ENCODE measurements around the gene PTX3. TPM values are rescaled to one million over a fixed set of nuclear protein-coding genes. Genes with fewer than 3 reads are reported as not detected.
A peak's percentile ranks its signal among the peaks of the same experiment; 100 is the strongest.

PTX3 gene
- total RNA-seq, 1 donor from 2014 or later, result 6.1 TPM

- no peak for TF ChIP-seq CTCF (conservative IDR thresholded peaks at IDR 0.05; ENCODE audit: low read depth, low read length)
- H3K4me3 ChIP-seq (ENCODE audit: low read depth, low read length), result no peak overlapping the region
- DNase-seq (ENCODE audit: low read depth), result no peak
Measured at GRCh38 chr3:157442729-157443128, 6.1 kb downstream of the PTX3 start.

GRCh38 chr3:157443905-157444796 is 7.5 kb downstream of the PTX3 start:
- H3K4me3 ChIP-seq (ENCODE audit: low read depth, low read length), result no peak overlapping the region
- no peak for TF ChIP-seq CTCF (conservative IDR thresholded peaks at IDR 0.05; ENCODE audit: low read depth, low read length)
- DNase-seq (ENCODE audit: low read depth), result no peak

GRCh38 chr3:157444797-157445184 is 8.1 kb downstream of the PTX3 start:
- no peak overlapping the region for H3K4me3 ChIP-seq (ENCODE audit: low read depth, low read length)
- no peak for DNase-seq (ENCODE audit: low read depth)
- TF ChIP-seq CTCF (conservative IDR thresholded peaks at IDR 0.05; ENCODE audit: low read depth, low read length), result no peak

- DNase-seq (ENCODE audit: low read depth), result no peak
- no peak overlapping the region for H3K4me3 ChIP-seq (ENCODE audit: low read depth, low read length)
- no peak for TF ChIP-seq CTCF (conservative IDR thresholded peaks at IDR 0.05; ENCODE audit: low read depth, low read length)
Measured at GRCh38 chr3:157445857-157446256, 9.2 kb downstream of the PTX3 start.

GRCh38 chr3:157447026-157447694 is 10.5 kb downstream of the PTX3 start:
- no peak for DNase-seq (ENCODE audit: low read depth)
- peak; percentile 84 for TF ChIP-seq CTCF (conservative IDR thresholded peaks at IDR 0.05; ENCODE audit: low read depth, low read length)
- H3K4me3 ChIP-seq (ENCODE audit: low read depth, low read length), result no peak overlapping the region

- DNase-seq (ENCODE audit: low read depth), result no peak
- no peak for TF ChIP-seq CTCF (conservative IDR thresholded peaks at IDR 0.05; ENCODE audit: low read depth, low read length)
Measured at GRCh38 chr3:157452097-157452496, 15.4 kb downstream of the PTX3 start.

More at GRCh38 chr3:157452097-157452496, 15.4 kb downstream of the PTX3 start:
- no peak overlapping the region for H3K4me3 ChIP-seq (ENCODE audit: low read depth, low read length)
